HG02885 (cell line): ENCODE data around the gene CLEC16A.

ENCODE experiments used
- ATAC-seq: cut with Tn5 transposase; IDR thresholded peaks from one replicate; pipeline ENCODE4 v1.9.1; 2021; ENCODE audit warnings: mild to moderate bottlenecking; ENCODE audit not compliant: unreplicated experiment, poor library complexity

The CLEC16A gene

DNA sequence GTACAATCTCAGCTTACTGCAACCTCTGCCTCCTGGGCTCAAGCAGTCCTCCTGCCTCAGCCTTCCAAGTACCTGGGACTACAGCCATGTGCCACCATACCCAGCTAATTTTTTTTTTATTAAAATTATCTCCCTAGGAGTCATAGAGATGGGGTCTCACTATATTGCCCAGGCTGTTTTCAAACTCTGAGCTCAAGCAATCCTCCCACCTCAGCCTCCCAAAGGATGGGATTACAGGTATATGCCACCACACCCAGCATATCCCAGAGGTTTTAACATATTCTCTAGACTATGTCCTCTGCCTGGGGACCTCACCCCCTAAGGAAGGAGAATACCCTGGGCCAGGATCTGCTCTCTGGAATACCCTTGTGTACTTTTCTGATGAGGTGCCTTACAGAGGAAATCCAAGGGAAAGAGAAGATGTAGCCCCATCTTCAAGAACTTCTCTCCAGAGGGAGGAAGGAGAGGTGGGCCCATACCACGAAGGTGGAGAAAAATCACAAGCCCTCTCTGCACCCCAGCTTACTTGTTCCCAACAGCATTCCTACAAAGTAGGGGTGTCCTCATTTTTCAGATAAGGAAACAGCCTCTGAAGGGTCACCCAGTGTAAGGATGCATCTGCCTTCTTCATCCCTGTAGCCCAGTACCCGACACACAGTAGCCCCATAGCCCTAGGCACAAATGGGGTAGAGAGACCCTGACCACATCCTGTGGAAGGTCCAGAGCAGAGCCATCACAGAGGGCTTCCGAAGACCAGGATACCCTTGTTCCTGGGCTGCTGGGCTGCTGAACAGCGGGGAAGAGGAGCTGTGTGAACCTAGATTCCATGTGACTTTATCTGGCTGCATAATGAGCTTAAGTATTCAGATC, 160.0 kb downstream of the CLEC16A start:
- peak; percentile 9 for ATAC-seq

DNA sequence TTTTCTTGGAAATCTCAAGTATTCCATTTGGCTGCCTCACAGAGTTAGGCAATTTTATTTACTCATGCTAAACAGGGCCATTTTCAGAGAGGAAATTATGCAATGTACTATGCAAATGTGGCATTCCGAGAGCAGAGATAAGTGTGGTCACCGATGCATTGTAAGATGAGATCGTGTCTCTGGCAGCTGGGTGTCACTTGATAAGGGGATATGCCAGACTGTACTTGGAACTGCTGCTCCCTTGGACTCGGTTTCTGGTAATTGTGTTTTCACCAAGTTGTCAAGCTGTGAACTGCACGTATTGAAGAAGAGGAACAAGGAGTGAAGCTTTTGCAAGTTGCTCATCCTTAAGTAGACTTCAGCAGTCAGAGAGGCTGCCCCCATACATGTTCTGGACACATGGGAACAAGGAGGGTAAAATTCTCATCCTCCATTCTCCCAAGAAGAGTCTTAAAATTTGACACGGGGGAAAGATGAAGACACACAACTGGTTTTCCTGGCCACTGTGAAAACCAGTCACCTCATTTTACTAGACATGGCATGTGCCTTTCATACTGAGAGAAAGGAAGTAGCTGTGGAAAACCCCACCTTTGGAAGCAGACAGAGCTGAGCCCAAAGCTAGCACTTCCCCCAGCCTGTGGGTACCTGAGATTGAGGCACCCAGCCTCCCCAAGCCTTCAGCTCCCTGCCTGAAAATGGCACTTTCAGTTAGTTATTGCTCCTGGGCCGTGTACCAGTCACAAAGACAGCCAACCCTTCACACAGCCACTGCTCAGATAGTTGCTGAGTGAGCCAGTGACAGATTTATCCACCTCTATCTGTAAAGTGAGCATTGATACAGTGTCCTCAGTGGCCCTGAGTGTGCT, 160.9 kb downstream of the CLEC16A start:
- ATAC-seq: peak; percentile 73

DNA sequence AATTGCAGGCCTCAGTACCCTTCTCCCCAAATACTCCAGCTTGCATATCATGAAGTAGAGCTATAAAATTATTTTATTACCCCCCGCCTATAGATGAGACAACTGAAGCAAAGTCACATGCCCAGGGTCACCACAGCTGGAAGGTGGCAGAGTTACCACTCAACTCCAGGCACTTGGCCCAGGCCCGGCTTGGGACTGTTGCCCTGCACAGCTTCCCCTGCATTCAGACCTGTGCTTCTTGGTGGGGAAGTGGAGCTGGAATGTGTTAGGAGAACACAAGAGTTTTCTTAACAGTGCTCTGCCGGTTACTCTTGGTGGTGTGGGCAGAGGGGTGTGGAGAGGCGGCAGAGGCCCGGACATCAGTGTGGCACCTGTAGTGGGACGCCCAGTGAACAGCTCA, 162.4 kb downstream of the CLEC16A start:
- ATAC-seq: no peak

DNA sequence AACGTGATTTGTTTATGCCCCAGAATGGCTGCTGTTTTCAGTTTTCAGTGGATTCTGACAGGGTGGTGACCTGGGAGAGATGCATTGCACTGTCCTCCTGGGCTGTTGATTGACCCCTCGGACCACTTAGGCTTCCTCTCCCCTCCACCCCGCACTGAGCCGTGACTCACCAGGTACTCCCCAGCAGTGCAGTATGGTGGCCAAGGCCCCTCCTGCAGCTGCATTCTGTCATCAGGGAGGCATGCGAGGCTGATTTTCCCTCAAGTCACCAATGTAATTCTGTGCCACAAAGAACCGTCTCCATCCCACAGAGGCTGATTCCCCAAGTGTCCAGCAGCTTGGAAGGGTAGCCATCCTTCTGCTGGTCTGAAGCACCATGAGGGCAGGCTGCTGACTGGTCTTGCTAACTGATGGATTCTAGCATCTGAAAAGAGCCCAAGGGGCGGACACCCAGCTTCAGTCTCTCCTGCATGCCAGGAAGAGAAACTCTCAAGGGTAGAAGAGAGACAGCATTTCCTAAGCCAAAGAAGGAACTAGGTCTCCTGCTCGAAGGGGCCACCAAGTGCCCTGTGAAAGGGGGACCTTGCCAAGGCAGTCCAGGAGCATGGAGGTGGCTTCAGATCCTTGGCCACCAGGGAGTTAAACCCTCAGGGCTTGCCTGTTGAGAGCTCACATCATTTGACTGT, 163.6 kb downstream of the CLEC16A start:
- no peak for ATAC-seq

DNA sequence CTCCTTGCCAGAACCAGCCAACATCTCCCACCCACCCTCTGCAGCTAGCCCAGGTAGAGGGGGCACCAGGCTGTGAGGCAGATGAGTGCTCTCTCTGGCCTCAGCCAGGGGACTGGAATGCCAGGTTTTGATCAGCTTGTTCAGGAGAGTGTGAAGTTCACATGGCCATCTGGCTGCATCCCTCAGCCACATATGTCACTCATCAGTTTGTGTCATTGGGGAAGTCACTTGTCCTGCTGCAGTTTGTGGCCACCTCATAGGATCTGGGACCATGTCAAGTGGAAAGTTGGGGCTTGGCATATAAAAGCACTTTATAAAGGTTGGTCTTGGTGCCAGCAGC, 164.1 kb downstream of the CLEC16A start:
- no peak for ATAC-seq

DNA sequence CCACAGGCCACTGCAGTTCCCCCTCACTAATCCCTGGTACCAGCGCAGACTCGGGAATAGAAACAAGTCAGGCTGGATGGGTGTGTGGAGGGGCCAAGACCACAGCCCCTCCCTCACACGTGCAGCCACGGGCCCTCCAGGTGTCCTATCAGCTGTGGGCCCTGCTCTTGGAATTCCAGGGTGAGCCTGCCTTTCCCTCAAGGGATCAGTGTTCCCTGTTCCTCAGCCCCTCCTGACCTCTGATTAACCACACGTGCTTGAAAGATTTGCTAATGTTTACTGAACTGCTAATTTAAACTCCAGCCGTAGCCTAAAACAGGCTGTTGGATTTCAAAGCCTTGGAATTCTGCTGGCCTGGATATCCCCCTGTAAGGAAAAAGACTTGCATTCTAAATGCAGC, 165.2 kb downstream of the CLEC16A start:
- ATAC-seq: no peak

DNA sequence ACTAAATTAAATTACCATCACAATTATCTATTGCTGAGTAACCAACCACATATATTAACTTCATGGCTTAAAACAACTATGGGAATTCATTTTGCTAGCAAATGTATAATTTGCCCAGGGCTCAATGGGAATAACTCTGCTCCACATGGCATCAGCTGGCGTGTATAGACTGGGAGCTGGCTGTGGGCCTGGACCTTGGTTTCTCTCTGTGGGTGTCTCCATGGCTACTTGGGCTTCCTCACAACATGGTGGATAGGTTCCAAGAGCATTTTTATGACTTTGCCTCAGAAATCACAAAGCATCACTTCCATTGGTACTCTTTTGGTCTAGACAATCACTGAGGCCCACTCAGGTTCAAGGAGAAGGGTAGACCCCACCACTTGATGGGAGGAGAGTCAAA, 166.8 kb downstream of the CLEC16A start:
- ATAC-seq: no peak

DNA sequence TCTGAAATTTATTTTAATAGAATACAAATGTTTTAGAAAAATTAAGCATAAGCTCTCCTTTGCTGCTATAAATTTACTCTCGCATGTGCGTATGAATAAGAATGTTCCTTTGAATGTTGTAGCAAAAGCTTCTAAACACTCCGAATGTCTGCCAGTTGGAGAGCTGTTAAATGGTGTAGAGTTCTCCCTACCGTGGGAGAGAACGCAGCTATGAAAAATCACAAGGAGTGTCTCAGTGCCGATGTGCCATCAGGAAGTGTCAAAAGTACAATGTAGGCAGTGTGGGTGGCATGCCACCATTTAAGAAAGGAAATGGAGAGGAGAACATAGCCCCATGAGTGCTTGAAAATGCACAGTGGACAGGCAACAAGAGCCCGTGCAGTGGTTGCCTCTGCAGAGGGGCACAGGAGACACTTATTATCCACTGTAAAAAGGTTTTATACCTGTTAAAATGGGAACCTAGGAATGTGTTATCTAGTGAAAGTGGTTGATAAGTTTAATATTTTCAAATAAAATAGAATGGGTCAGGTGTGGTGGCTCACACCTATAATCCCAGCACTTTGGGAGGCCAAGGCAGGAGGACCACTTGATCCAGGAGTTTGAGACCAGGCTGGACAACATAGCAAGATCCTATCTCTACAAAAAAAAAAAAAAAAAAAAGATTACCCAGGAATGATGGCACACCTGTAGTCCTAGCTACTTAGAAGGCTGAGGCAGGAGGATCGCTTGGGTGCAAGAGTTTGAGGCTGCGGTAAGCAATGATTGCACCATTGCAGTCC, 167.7 kb downstream of the CLEC16A start:
- ATAC-seq: no peak

DNA sequence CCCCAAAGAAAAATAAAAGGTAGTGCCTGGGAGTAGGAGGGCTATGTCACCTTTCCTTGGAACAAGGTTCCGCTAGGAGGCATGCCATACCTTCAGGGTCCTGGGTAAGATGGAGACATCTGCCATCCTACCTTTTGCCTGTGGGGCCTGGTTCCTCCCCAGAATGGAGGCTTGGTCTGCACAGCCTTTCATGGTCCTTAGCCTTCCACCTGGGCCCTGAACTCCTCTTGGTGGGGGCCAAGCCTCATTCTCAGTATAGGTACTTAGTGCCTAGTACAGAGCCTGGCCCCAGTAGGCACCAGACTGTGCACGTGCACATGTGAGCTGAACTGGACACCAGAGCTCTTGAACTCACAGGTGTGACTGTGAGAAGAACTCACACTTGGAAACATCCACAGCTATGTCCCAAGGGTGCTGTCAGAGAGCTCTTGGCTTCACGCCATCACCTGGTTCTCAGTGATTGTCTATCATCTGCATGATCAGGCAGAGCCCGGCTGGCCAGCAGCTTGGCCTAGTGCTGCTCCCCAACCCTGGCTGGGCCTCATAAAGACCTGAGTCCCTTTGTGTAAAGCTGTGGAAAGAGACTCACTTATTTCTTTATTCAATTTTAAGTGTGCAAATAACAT, 168.5 kb downstream of the CLEC16A start:
- ATAC-seq: no peak

DNA sequence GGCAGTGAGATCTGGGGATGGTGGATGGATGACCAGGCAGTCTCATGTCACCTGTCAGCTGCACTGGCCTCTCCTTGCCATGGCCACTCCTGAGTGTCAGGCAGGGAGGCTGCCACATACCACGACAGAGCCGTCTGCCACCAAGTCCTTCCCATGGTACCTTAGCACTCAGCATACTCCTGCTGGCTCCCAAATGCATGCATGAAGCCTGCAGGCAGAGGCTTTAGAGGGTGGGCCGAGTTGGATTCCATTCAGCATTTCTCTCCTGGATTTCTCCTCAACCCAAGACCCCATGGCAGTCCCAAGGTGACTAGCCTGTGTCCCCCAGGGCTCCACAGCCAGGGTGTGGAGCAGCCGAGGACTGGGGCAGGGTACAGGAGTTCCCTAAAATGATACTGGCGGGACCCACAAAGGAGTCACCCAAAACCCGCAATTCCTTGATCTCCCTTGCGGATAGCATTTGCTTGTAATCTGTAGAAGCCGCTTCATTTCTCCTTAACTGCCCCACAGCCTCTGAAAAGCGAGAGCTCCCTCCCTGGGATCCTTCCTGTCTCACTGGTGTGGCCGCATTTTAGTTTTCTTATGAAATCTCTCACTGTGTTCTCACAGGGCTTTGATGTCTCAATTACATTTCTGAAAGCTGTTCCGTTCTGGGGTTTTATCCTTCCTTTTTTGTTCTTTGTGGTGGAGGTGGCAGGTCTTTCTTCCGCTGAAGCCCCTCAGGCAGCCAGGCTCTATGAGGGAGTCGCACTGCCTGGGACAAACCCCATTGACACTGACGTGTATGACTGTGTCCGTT, 170.2 kb downstream of the CLEC16A start:
- ATAC-seq: no peak

DNA sequence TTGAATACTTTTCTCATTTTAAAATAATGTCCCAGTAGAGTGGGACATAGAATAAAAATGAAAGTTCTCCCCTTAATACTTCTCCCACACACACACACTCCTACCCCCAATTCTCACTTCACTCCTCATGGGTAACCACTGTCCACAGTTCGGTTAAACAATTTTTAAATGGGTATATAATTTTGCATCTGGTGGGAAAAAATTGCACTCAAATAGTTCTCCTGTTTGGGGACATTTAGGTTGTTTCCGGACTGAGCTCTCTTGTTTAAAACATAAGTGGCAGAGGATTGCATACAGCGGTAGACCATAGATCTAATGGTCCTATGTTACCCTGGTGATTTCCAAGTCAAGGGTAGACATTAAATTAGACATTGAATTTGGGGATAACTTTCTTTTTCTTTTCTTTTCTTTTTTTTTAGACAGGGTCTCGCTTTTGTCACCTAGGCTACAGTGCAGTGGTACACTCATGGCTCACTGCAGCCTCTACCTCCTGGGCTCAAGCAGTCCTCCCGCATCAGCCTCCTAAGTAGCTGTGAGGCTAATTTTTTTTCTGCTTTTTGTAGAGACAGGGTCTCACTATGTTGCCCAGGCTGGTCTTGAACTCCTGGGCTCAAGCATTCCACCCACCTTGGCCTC, 173.3 kb downstream of the CLEC16A start:
- no peak for ATAC-seq

DNA sequence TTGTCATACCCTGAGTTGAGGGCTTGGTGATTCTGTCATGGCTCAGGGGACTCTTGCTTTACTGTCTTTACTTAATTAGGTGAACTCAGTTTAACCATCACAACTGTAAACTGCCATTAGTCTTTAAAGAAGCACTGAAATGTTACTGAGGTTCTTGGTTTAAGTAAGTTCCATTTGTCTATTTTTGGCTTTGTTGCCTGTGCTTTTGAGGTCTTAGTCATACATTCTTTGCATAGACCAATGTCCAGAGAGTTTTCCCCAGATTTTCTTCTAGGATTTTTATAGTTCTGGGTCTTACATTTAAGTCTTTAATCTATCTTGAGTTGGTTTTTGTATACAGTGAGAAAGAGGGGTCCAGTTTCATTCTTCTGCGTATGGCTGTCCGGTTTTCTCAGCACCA, 174.1 kb downstream of the CLEC16A start:
- no peak for ATAC-seq

DNA sequence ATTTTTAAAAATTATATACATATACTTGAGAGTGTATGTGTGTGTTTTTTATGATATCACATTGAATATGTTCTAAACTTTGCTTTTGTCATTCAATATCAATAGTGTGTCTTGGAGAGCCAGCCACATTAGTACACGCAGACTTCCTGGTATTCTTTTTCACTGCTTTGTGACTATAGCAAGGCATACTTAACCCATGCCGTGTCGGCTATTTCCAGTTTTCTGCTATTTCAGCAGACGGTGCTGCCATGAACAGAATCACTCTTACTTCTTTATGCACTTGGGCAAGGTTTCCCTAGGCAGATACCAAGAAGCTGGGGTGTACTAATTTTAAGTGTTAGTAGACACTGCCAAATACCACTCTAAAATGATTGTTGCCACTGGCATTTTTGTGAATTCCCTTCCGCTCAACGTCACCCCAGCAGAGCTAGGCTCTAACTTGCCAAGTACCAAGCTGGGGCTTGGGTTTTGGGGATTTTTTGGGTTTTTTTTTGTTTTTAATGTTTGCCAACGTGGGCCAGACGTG, 176.8 kb downstream of the CLEC16A start:
- ATAC-seq: no peak

DNA sequence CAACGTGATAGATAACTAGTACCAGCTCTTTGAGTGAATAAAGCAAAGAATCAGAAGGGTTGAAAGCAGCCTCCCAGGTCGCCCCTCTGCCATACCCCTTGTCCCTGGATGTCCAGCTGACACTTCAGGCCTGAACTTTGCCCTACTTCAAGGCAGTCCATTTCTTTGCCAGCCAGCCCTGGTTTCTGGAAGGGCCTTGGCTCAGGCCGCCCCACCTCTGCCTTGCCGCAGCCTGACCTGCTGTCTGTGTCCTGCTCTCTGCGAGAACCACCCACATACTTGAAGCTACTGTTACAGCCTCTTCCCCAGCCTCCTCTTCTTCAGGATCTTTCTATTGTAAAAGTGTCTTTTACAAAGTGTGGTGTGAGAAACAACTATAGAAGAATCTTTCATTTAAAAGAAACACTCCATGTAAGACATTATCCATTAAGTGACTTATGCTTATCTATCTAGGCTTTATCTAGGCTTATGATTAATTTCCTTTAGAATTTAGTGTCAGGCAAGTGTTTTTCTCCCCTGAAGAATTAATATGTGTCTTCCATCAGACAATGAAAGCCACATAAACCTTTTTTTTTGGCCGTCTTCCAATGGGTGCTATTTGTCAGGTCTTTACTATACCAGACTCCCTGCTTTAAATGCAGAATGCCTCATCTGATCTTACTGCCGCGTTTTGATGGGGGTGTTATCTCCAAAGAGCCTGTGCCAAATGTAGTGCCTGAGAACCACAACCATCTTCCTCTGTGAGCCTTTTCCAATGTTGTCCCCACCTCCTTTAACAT, 177.7 kb downstream of the CLEC16A start:
- ATAC-seq: no peak

DNA sequence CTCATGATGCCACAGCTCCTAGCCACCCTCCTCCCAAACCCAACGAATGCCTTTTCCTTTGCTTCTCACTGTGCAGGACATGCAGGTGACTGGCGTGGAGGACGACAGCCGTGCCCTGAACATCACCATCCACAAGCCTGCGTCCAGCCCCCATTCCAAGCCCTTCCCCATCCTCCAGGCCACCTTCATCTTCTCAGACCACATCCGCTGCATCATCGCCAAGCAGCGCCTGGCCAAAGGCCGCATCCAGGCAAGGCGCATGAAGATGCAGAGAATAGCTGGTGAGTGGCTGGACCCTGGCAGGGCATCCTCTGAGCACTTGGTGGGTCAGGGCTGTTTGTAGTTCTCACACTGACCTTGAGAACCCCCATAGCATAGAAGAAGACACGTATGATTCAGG, 179.3 kb downstream of the CLEC16A start:
- no peak for ATAC-seq

DNA sequence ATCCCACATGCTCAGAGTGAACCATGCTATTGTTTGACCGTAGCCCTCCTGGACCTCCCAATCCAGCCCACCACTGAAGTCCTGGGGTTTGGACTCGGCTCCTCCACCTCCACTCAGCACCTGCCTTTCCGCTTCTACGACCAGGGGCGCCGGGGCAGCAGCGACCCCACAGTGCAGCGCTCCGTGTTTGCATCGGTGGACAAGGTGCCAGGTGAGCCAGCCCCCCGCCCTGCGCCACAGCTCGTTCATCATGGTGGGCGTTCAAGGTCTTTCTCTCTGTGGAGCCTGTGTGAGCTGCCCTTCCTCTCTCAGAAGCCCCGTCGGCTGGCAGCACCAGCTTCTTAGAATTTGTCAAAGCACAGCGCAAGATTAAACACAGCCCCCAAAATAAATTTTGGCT, 181.6 kb downstream of the CLEC16A start:
- ATAC-seq: no peak

DNA sequence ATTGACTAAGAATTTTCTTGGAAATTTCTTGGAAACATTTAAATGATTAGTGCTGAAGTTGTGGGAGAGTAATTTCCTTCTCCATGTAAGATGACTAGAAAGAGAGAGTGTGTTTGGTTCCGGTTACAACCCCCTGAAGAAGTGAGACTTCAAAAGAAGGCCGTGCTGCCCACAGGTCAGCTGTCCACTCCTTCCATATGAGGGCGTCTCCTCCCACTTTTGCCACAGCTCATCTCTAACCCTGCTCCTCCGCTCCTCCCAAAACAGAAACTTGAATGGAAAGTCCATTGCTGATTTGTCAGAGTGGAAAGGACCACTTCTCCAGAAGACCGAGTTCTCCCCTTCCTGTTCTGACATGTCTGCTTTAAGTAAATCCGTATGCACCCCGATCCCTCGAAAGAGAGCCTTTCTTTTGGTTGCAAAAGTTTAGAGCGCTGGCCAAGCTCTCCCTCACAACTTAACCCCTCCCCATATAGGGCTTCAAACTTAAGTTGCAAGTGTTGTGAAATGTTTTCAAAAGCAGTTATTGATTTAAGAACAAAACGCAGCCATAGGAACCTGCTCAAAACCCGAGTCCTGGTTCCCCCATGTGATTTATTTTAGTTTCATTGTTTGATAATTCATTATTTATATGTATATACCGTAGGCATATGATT, 182.2 kb downstream of the CLEC16A start:
- no peak for ATAC-seq
